B cell (primary cell): Measurements from ENCODE around the gene PTGDR2. TPM values are rescaled to one million over a fixed set of nuclear protein-coding genes. Genes with fewer than 3 reads are reported as not detected.

Source experiments
- ATAC-seq: fragments of 200-7000 bp; cut with Tn5 transposase; one replicate; pipeline ENCODE4 v1.10.0; 2021; ENCODE audit warnings: low read depth, mild to moderate bottlenecking, moderate number of reproducible peaks, moderate library complexity
- CTCF ChIA-PET: fragments of 350-600 bp; sonication (Branson Sonifier 250); formaldehyde crosslinking; loops from one replicate; lab custom pipeline; 2021; ENCODE audit warnings: antibody characterized with exemption, inconsistent platforms; lab: Charles Lee
- POLR2A ChIA-PET: fragments of 350-600 bp; sonication (Branson Sonifier 250); formaldehyde crosslinking; loops from one replicate; lab custom pipeline; 2021; ENCODE audit warnings: antibody characterized with exemption; lab: Charles Lee
- DNase-seq: peaks from one replicate; pipeline ENCODE4 v3.0.0; 2013
- H2AFZ ChIP-seq: 2 replicates; pipeline ENCODE4 v1.6.1; 2012; ENCODE audit warnings: mild to moderate bottlenecking, low read depth, low read length; ENCODE audit not compliant: insufficient read depth, poor library complexity, severe bottlenecking
- H3K27ac ChIP-seq, 2 donors: 1 replicate in 1 of 2; 2 replicates in 1 of 2; pipeline ENCODE4 v1.5.1; 2012 to 2013; ENCODE audit warnings: low read length in 2 of 2, mild to moderate bottlenecking in 2 of 2, moderate library complexity in 1 of 2
- H3K27me3 ChIP-seq, 4 experiments: fragments of 200-600 bp in 1 of 4; sonication (generic) in 1 of 4; replicated peaks in 1 of 4; 1 replicate in 2 of 4; 2 replicates in 2 of 4; pipeline versions ENCODE4 v1.6.1 to v1.7.0; 2013 to 2016; ENCODE audit warnings: low read length in 3 of 4, mild to moderate bottlenecking in 2 of 4, mixed read lengths in 1 of 4, moderate library complexity in 1 of 4; ENCODE audit not compliant: insufficient read depth in 4 of 4, control insufficient read depth in 3 of 4; ENCODE audit errors: control extremely low read depth in 1 of 4
- H3K36me3 ChIP-seq, 2 experiments: replicated peaks in 1 of 2; 1 replicate in 1 of 2; 2 replicates in 1 of 2; pipeline versions ENCODE4 v1.6.1 to v1.7.1; 2013; ENCODE audit warnings: low read length in 1 of 2; ENCODE audit not compliant: insufficient read depth in 2 of 2, control insufficient read depth in 1 of 2; ENCODE audit errors: control extremely low read depth in 1 of 2, extremely low read depth in 1 of 2
- H3K4me1 ChIP-seq, 2 donors: fragments of 200-600 bp in 1 of 2; sonication (generic) in 1 of 2; 1 replicate in 1 of 2; 2 replicates in 1 of 2; pipeline versions ENCODE4 v1.5.1 to v1.6.1; 2013 to 2017; ENCODE audit warnings: low read length in 2 of 2; ENCODE audit not compliant: control insufficient read depth in 2 of 2, insufficient read depth in 2 of 2
- H3K4me2 ChIP-seq: replicated peaks from 2 replicates; pipeline ENCODE3; 2012; ENCODE audit warnings: mild to moderate bottlenecking, low read depth, low read length; ENCODE audit not compliant: poor library complexity, severe bottlenecking
- H3K4me3 ChIP-seq, 5 experiments: fragments of 200-600 bp in 1 of 5; sonication (generic) in 1 of 5; 1 replicate in 3 of 5; 2 replicates in 2 of 5; pipeline versions ENCODE4 v1.5.1 to v1.7.0; 2011 to 2016; ENCODE audit warnings: low read length in 4 of 5, mild to moderate bottlenecking in 4 of 5, low read depth in 2 of 5, control low read depth in 1 of 5, moderate library complexity in 1 of 5; ENCODE audit not compliant: insufficient read depth in 1 of 5; ENCODE audit errors: control extremely low read depth in 1 of 5, extremely low read depth in 1 of 5
- H3K79me2 ChIP-seq: fragments of 200-600 bp; sonication (generic); one replicate; pipeline ENCODE4 v1.6.0; 2016; ENCODE audit warnings: low read length; ENCODE audit not compliant: control insufficient read depth, insufficient read depth
- H3K9ac ChIP-seq: fragments of 200-600 bp; sonication (generic); 2 replicates; pipeline ENCODE4 v1.6.1; 2017; ENCODE audit warnings: mild to moderate bottlenecking, low read length, moderate library complexity
- H3K9me3 ChIP-seq, 3 donors: one replicate each; pipeline versions ENCODE4 v1.6.1 to v1.7.1; 2013; ENCODE audit warnings: low read length in 2 of 3; ENCODE audit not compliant: control insufficient read depth in 2 of 3, insufficient read depth in 1 of 3; ENCODE audit errors: control extremely low read depth in 1 of 3
- H4K20me1 ChIP-seq: 2 replicates; pipeline ENCODE4 v1.6.0; 2012; ENCODE audit warnings: mild to moderate bottlenecking, low read length; ENCODE audit not compliant: insufficient read depth, control insufficient read depth, poor library complexity, severe bottlenecking
- H3K27ac Mint-ChIP-seq: one replicate; pipeline ENCODE4 v1.8.0; 2021; ENCODE audit warnings: mixed read lengths
- H3K27me3 Mint-ChIP-seq: one replicate; pipeline ENCODE4 v1.8.0; 2021; ENCODE audit warnings: mixed read lengths
- H3K4me1 Mint-ChIP-seq: one replicate; pipeline ENCODE4 v1.8.0; 2021; ENCODE audit warnings: mixed read lengths
- H3K4me3 Mint-ChIP-seq: one replicate; pipeline ENCODE4 v1.8.0; 2021; ENCODE audit warnings: mixed read lengths
- H3K9me3 Mint-ChIP-seq: one replicate; pipeline ENCODE4 v1.8.0; 2022; ENCODE audit warnings: mixed read lengths; ENCODE audit not compliant: insufficient read depth
- EZH2 ChIP-seq: IDR thresholded peaks from 2 replicates; pipeline ENCODE4 v1.6.1; 2012; ENCODE audit warnings: borderline replicate concordance, low read depth, mild to moderate bottlenecking, moderate library complexity, low read length; ENCODE audit not compliant: insufficient read depth, poor library complexity, severe bottlenecking
- WGBS: methylation state at CpG from one replicate; pipeline ENCODE4 v1.1.5; 2013; ENCODE audit warnings: missing lambda C conversion rate; ENCODE audit not compliant: insufficient coverage; 5-methylcytosine and 5-hydroxymethylcytosine counted together
- intact Hi-C: fragments of 100-400 bp; cut with micrococcal nuclease; formaldehyde crosslinking; loops from one replicate; pipeline ENCODE4 v1.10.0; 2022
- polyA plus RNA-seq: library from polyadenylated mRNA; depleted of rRNA; stranded (reverse); fragments of >200 nt; gene quantifications from 2 replicates; pipeline ENCODE4 v1.2.3, GENCODE V29; 2012
- total RNA-seq, 2 donors: library from RNA; stranded (reverse); fragments of 120-200 nt in 1 of 2; gene quantifications; 1 replicate in 1 of 2; 2 replicates in 1 of 2; pipeline versions ENCODE4 v1.2.3 to v1.2.4, GENCODE V29; 2013 to 2022
- TF ChIP-seq, protein P1 (sequence below): fragments of 200-600 bp; IDR thresholded peaks from one replicate; pipeline ENCODE4 v1.8.0; 2022; ENCODE audit warnings: antibody characterized with exemption, mild to moderate bottlenecking

The PTGDR2 gene
- total and polyA plus RNA-seq, 2 donors (not counting 1 experiment from before 2014, with no cell fraction given), result 0.03 TPM; not detected in 1

DNA sequence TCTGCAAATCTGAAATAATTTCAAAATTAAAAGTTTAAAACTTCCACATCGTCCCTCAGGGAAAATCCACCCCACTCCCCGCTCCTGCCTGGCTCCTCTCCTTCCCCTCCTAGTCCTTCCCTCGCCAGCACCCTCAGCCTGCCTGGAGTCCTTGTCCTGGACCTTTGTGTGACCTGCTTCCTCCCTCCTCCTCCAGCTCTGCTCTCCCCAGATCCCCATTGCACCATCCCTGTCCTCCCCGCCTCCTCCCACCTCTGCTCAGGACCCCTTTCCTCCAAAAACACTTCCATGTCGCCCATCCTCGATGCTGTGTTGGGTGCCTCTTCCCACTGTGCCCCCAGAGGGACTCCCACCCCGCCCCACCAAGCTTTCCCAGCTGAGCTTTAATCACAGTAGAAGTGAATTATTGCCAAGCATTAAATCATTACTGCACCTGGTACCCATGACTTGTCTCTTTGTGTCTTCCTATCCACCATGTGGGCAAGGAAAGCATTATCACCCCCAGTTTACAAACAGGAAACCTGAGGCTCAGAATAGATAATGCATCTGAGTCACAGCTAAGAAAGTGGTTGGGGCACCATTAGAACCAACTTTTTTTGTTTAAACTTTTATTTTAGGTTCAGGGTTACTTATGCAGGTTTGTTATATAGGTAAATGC is 9.2 kb upstream of the PTGDR2 start:
- Histone ChIP-seq H3K9ac (no peak overlapping the region), H2AFZ (no peak overlapping the region), H3K4me2 (no peak overlapping the region), H3K36me3 (no peaks in the 10 kb centered on the region), H3K4me3 (no peak overlapping the region), H4K20me1 (no peaks in the 10 kb centered on the region), H3K79me2 (no peaks in the 10 kb centered on the region), H3K9me3 (no peaks in the 10 kb centered on the region), H3K4me1 (no peaks in the 10 kb centered on the region), H3K27ac (no peak overlapping the region), H3K27me3 (peaks cover 0 to 3% (median 0%) of the 10 kb centered on the region in 4 experiments)
- POLR2A ChIA-PET, result no interaction called here
- WGBS, result 56% methylated on average over 7 of the region's 7 CpGs
- Mint-ChIP-seq H3K27me3 (no peaks in the 10 kb centered on the region), H3K4me1 (no peaks in the 10 kb centered on the region), H3K4me3 (no peak overlapping the region), H3K9me3 (no peaks in the 10 kb centered on the region), H3K27ac (no peak overlapping the region)
- CTCF ChIA-PET, result no interaction called here
- DNase-seq (no peak), ATAC-seq (no peak)
- no peak for TF ChIP-seq EZH2
- TF ChIP-seq, protein P1, sequence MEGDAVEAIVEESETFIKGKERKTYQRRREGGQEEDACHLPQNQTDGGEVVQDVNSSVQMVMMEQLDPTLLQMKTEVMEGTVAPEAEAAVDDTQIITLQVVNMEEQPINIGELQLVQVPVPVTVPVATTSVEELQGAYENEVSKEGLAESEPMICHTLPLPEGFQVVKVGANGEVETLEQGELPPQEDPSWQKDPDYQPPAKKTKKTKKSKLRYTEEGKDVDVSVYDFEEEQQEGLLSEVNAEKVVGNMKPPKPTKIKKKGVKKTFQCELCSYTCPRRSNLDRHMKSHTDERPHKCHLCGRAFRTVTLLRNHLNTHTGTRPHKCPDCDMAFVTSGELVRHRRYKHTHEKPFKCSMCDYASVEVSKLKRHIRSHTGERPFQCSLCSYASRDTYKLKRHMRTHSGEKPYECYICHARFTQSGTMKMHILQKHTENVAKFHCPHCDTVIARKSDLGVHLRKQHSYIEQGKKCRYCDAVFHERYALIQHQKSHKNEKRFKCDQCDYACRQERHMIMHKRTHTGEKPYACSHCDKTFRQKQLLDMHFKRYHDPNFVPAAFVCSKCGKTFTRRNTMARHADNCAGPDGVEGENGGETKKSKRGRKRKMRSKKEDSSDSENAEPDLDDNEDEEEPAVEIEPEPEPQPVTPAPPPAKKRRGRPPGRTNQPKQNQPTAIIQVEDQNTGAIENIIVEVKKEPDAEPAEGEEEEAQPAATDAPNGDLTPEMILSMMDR, result no peak
- intact Hi-C loops, result no loop called here
